ENCODE data around the gene FADS2. TPM values are rescaled to one million over a fixed set of nuclear protein-coding genes. Genes with fewer than 3 reads are reported as not detected.

FADS2 gene
- total and polyA plus RNA-seq, 10 of the 15 experiments (the other 5 are each of a cell fraction or from before 2014, with no cell fraction given), result 3.3 to 313 (median 149) TPM

- WGBS (ENCODE audit: insufficient coverage, insufficient replicate concordance, low lambda C conversion rate, missing lambda C conversion rate), result 96% methylated on average over 12 of the region's 12 CpGs
- H3K9me3 ChIP-seq (replicated peaks; ENCODE audit: control insufficient read depth, insufficient read depth, low read length), result no peaks in the 10 kb centered on the region
- no peak for ATAC-seq
- no peaks in the 10 kb centered on the region for H3K27me3 ChIP-seq (replicated peaks in 1 of 2; ENCODE audit: control insufficient read depth in 2 of 2, insufficient read depth in 2 of 2, low read length in 1 of 2)
- DNase-seq (ENCODE audit: low read depth, low spot score), result no peak
- intact Hi-C loops (cut with micrococcal nuclease; ENCODE audit: unreplicated experiment) (loop anchor here (2.0 kb wide), 1 partner anchor 41 kb away; the partner anchor contains the start of genes FEN1 and TMEM258), in situ Hi-C loops (cut with MboI) (no loop called here)
- H3K27ac ChIP-seq (ENCODE audit: control insufficient read depth, insufficient read depth), result peak overlapping the region; percentile 95
- peak overlapping the region; percentile 87 for H3K4me2 ChIP-seq (ENCODE audit: control insufficient read depth, insufficient read depth)
- RAD21 ChIA-PET (ENCODE audit: unreplicated experiment), result interaction anchor here (0.7 to 2.4 kb wide), 7 partner anchors 15 to 274 kb away, joined by 3 to 15 read pairs (median 4); partner anchors contain the start of gene FEN1
- CTCF ChIA-PET, result interaction anchor here (0.7 to 2.4 kb wide), 10 partner anchors 16 to 274 kb away, joined by 3 to 23 read pairs (median 5); partner anchors contain the start of genes FADS1 and FEN1
- no TSS peak for BruUV-seq (replicated peaks)
- peak overlapping the region; percentile 33; the same call in 1 of the 2 replicates for H3K4me3 ChIP-seq
- no peak overlapping the region for H2AFZ ChIP-seq (ENCODE audit: control insufficient read depth, low read depth, low read length)
- peak overlapping the region; percentile 72 for H3K9ac ChIP-seq (ENCODE audit: control insufficient read depth, insufficient read depth, low read length)
- no peak for FAIRE-seq
- POLR2A ChIA-PET, result interaction anchor here (1.1 to 4.8 kb wide), 9 partner anchors 13 to 78 kb away, joined by 3 to 76 read pairs (median 6); partner anchors contain the start of genes FADS1, FEN1 and TMEM258
- peaks cover 82% of the 10 kb centered on the region for H3K79me2 ChIP-seq (ENCODE audit: control insufficient read depth, insufficient read depth, low read length)
- no peaks in the 10 kb centered on the region for H4K20me1 ChIP-seq (ENCODE audit: control insufficient read depth, insufficient read depth)
- SMC1A ChIA-PET (ENCODE audit: uncharacterized antibody, unreplicated experiment), result interaction anchor here (0.7 to 2.3 kb wide), 7 partner anchors 18 to 87 kb away, joined by 3 to 18 read pairs (median 4); no protein-coding TSS in a partner anchor
- peaks cover 36% of the 10 kb centered on the region for H3K4me1 ChIP-seq (ENCODE audit: control insufficient read depth, insufficient read depth, low read length)
- TF ChIP-seq DPF2 (IDR thresholded peaks at IDR 0.05) (no peak), ZBTB40 (IDR thresholded peaks at IDR 0.05; ENCODE audit: borderline replicate concordance) (no peak), ESRRA (IDR thresholded peaks at IDR 0.05; ENCODE audit: low read length) (no peak), MTA3 (IDR thresholded peaks at IDR 0.05; ENCODE audit: borderline replicate concordance, low read length) (no peak), E2F4 (IDR thresholded peaks at IDR 0.05; ENCODE audit: low read depth, low read length) (no peak), ZZZ3 (IDR thresholded peaks at IDR 0.05; ENCODE audit: control insufficient read depth, insufficient read length, low read depth) (no peak)
- TF ChIP-seq, protein P1, sequence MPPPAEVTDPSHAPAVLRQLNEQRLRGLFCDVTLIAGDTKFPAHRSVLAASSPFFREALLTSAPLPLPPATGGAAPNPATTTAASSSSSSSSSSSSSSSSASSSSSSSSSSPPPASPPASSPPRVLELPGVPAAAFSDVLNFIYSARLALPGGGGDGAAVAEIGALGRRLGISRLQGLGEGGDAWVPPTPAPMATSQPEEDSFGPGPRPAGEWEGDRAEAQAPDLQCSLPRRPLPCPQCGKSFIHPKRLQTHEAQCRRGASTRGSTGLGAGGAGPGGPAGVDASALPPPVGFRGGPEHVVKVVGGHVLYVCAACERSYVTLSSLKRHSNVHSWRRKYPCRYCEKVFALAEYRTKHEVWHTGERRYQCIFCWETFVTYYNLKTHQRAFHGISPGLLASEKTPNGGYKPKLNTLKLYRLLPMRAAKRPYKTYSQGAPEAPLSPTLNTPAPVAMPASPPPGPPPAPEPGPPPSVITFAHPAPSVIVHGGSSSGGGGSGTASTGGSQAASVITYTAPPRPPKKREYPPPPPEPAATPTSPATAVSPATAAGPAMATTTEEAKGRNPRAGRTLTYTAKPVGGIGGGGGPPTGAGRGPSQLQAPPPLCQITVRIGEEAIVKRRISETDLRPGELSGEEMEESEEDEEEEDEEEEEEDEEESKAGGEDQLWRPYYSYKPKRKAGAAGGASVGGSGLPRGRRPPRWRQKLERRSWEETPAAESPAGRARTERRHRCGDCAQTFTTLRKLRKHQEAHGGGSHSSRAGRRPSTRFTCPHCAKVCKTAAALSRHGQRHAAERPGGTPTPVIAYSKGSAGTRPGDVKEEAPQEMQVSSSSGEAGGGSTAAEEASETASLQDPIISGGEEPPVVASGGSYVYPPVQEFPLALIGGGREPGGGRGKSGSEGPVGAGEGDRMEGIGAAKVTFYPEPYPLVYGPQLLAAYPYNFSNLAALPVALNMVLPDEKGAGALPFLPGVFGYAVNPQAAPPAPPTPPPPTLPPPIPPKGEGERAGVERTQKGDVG (CRISPR knock-in tag; IDR thresholded peaks at IDR 0.05), result no peak
- TF ChIP-seq, protein P2, sequence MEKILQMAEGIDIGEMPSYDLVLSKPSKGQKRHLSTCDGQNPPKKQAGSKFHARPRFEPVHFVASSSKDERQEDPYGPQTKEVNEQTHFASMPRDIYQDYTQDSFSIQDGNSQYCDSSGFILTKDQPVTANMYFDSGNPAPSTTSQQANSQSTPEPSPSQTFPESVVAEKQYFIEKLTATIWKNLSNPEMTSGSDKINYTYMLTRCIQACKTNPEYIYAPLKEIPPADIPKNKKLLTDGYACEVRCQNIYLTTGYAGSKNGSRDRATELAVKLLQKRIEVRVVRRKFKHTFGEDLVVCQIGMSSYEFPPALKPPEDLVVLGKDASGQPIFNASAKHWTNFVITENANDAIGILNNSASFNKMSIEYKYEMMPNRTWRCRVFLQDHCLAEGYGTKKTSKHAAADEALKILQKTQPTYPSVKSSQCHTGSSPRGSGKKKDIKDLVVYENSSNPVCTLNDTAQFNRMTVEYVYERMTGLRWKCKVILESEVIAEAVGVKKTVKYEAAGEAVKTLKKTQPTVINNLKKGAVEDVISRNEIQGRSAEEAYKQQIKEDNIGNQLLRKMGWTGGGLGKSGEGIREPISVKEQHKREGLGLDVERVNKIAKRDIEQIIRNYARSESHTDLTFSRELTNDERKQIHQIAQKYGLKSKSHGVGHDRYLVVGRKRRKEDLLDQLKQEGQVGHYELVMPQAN (conservative IDR thresholded peaks at IDR 0.05), result no peak
- H3K36me3 ChIP-seq (ENCODE audit: control insufficient read depth in 2 of 2, insufficient read depth in 2 of 2, low read length in 1 of 2), result peaks cover 10 to 17% of the 10 kb centered on the region in 2 experiments
These were observed 5.8 kb downstream of the FADS2 start for GRCh38 chr11:61833926-61834277.

Data from GM12878 (cell line).